Measurements from ENCODE around the gene PARP3.
"Not testable (repeated sequence)": the region's sequence is repeated elsewhere in the genome, so short reads cannot be mapped to it uniquely, and the experiment has no call there.

Gene PARP3

DNA sequence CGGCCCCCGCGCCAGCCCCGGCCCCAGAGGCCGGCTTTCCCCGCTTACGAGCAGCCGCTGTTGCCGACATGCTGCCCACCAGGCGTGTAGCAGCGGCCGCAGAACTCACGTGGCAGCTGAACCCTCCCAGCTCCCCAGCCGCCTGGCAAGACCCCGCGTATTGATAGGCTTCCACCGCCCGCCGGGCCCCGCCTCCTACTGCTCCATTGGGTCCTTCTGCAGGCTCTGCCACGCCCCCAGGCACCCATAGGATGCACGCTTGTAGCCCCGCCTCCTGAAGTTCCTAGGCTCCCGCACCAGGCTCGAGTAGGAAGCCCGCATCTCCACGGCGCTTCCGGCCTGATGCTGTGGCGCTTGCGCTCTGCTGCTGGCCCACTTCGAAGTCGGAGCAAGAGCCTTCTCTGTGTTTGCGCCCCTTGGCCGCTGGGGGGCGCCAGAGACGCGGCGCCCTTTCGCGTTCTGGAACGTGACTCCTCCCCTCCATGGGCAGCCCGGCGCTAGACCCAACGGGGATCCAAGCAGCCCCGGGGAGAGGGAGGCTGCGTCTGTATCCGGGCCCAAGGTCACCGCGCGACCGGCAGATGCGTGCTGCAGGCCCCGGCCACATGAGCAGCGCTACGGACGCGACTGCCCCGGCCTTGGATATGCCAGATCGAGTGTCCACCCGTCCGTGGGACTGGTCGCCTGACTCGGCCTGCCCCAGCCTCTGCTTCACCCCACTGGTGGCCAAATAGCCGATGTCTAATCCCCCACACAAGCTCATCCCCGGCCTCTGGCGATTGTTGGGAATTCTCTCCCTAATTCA is at the start of gene PARP3, which contains the start of gene RRP9:
PARP3 (plus strand) TSS at position 566 of the 805 bp plus-strand sequence. CDS start 993 bp downstream, outside the sequence.
RRP9 (minus strand) TSS at position 107 of the 805 bp plus-strand sequence; CDS start at position 70, 37 bp downstream.
- DNase-seq = peak; percentile 100

GRCh38 chr3:51894391-51894790 is 47.8 kb upstream of the PARP3 start:
- DNase-seq = no peak

GRCh38 chr3:51894939-51895338 is 47.2 kb upstream of the PARP3 start:
- no peak for DNase-seq

- no peak for DNase-seq
Measured at GRCh38 chr3:51896607-51897305, 45.4 kb upstream of the PARP3 start.

DNA sequence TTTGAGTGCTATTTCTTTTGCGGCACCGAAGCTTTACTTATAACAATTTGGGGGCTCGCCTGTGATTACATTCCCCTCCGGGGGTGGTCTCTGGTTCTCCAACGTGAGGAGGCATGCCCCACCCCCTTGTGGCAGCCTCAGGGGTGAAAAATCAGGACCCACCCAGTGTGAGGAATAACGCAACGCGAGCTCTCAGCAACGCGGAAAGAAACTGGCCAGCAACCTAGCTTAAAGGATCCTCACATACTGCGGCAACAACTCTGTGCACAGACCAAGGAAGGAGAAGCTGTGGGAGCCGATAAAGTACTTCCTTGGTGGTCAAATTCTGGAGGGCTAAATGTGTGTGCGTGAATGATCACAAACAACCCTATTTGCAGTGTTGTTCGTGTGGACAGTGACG is 44.8 kb upstream of the PARP3 start:
- DNase-seq = no peak

- not testable (repeated sequence) for DNase-seq
Measured at GRCh38 chr3:51900043-51900442, 42.1 kb upstream of the PARP3 start.

DNA sequence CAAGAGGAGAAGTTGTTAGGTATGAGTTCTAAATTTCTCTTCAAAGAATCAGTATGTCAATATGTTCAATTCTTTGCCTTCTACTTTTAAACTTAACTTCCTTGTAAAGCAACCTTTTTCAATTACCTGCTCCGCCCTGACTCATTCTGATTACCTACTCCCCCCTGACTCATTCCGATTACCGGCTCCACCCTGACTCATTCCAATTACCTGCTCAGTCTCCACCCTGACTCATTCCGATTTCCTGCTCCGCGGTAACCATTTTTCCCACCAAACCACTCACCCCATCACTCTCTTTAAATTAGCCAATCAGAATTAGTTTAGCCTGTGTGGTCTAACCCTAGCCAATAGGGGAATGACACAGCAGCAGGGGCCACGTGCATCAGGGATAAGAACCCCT is 39.8 kb upstream of the PARP3 start:
- DNase-seq = not testable (repeated sequence)

DNA sequence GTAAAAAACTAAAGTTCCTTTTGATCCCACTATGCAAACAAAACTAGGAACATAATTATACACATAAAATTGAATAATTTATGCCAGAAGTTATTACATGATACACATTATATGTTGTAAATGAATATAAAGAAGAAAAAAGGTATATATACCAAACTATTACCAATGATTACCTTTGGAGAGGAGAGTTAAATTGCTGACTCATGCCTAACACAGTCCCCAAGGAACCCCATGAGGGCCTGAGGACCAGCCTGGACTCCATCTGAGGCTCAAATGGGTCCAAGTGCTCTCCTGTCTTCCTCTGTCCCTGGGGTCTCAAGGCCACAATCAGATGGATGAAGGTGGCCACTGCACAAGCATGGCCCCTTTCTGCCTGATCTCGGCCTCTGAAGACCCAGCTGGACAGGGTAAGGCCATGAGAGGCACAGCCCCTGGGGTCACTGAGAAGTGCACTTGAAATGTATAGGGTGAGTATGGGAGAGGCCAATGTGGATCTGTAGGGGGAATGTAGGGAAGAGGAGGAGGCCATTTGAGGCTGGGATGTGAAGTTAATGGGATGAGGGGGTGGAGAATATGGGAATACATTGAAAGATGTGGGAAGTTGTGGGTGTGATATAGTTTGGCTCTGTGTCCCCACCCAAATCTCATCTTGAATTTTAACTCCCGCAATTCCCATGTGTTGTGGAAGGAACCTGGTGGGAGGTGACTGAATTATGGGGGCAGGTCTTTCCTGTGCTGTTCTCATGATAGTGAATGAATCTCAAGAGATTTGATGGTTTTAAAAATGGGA is 37.9 kb upstream of the PARP3 start:
- no peak for DNase-seq

GRCh38 chr3:51908026-51908425 is 34.1 kb upstream of the PARP3 start:
- no peak for DNase-seq

DNA sequence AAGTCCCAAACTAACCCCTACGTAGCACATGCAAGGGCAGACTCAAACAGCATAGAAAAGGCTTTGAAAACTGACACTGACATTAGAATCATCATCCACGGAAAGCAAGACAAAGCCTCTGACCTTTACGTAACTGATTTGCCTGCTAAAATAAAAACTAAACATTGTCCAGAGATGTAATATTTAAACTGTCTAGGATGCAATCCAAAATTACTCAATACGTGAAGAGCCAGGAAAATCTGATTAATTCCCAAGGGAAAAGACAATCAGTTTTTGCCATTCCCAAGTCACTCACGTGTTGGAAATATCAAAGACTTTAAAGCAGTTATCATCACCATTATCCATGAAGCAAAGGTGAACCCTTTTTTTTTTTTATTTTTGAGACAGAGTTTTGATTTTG is 25.7 kb upstream of the PARP3 start:
- no peak for DNase-seq

DNA sequence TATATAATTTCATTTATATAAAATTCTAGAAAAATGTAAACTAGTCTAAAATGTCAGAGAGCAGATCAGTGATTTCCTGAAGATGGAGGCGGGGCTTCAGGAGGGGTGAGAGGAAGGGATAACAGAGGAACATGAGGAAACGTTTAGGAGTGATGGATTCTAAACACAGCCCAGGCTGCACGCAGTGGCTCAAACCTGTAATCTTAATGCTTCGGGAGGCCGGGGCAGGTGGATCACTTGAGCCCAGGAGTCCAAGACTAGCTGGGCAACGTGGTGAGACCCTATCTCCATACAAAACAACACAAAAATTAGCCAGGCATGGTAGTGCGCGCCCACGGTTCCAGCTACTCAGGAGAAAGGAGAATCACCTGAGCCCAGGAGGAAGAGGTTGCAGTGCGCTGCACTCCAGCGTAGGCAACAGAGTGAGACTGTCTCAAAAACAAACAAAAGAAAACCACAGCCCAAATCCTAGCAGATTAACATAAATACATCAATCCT is 21.0 kb upstream of the PARP3 start:
- no peak for DNase-seq

DNA sequence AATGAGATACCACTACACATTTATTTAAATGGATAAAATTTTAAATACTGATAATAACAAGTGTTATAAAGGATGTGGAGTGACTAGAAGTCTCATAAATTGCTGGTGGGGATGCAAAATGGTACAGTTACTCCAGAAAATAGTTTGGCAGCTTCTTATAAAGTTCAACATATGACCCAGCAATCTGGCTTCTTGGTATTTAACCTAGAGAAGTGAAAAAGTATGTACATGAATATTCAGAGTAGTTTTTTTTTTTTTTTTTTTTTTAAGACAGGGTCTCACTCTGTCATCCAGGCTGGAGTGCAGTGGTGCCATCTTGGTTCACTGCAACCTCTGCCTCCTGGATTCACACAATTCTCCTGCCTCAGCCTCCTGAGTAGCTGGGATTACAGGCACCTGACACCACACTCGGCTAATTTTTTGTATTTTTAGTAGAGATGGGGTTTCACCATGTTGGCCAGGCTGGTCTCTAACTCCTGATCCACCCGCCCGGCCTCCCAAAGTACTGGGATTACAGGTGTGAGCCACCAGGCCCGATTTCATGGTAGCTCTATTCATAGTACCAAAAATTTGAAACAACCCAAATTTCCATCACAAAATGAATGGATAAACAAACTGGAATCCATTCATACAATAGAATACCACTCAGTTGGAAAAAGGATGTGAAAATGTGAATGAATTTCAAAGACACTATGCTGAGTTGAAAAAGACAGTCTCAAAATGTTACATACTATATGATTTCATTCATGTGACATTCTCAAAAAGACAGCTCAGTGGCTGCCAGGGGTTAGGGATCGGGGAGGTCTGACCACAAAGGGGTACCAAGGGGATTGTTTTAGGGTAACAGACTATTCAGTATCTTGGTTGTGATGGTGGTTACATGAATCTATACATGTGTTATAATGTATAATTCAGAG is 14.8 kb upstream of the PARP3 start:
- no peak for DNase-seq

- DNase-seq = no peak
Measured at GRCh38 chr3:51928438-51928837, 13.7 kb upstream of the PARP3 start.

- not testable (repeated sequence) for DNase-seq
Measured at GRCh38 chr3:51928981-51929380, 13.2 kb upstream of the PARP3 start.

GRCh38 chr3:51929420-51930003 is 12.7 kb upstream of the PARP3 start:
- DNase-seq = no peak

DNA sequence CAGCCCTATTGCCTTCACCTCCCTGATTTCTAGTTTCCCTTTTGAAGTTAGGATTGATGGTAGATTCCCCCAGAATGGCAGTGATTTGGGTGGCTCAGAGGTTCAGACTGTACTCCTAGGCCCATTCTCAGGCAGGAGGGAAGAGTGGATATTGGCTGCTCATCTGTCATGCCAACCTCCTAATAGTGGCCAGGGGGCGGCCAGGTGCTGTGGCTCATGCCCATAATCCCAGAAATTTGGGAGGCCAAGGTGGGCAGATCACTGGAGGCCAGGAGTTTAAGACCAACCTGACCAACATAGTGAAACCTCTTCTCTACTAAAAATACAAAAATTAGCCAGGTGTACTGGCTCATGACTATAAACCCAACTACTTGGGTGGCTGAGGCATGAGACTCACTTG is 11.7 kb upstream of the PARP3 start:
- no peak for DNase-seq

GRCh38 chr3:51931756-51932155 is 10.4 kb upstream of the PARP3 start:
- no peak for DNase-seq

DNA sequence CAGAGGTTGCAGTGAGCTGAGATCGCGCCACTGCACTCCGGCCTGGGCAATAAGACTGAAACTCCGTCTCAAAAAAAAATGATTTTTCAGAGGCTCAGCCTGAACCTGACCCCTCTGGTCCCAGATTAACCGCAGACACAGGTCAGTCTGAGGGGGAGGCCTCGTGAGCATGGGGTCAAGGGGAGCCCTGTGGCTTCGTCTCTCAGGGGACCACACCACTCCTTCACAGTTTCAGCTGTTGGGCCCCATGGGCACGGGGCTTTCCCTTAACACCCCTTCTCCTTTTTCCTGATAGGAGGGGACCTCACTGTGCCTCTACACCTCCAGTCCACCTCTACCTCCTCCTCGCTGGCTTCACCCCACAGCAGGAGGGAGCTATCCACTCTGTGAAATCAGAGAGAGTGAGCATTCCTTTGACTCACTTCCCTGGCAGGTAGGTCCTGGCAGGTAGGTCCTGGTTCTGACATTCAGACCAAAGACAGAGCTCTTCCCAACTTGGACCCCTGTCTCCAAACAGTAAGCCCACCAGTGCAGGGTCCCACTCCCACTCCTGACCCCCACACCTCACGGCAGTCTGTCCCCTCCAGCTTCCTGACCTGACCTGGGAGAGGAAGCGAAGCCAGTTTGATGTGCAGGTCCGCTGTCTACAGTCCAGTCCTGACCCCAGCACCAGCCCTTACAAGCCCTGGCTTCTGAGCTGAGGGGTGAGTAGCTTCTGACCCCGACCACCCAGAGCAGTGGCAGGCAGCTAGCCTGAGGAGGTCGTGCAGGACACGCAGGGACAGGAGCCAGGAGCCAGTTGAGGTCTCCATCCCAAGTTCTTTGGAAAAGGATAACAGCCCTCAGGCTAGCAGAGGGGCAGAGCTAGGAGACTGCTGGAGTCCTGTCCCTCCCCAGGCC is 9.4 kb upstream of the PARP3 start:
- no peak for DNase-seq

DNA sequence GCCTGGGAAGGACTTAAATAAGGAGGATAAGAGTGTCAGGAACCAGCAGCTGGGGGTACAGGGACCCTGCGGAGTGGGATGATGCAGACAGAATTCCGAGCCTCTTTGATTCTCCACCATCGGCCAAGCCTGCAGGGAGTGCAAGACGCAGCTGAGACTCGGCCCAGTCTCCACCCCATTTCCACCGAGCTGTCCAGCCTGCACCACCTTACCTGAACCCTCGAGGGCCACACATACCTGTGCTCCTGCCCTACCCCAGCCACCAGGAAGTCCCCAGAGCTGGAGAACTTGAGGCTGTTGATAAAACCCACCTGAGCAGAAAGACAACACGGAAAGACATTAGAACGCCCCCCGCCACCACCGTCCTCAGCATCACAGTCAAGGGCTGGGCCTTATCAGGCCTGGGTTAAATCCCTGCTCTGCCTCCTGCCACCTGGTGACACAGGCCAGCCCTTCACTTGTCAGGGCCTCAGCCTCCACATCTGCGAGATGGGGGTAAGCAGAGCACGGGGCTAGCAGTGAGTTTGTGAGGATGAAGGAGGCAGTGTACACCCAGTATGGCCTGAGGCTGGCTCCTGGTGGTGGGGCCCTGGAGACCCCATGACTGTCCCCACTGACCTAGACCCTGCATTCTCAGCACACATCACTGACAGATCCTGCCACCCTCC is 8.6 kb upstream of the PARP3 start:
- DNase-seq = no peak

All from NCI-H82 (cell line).